D721Med (cell line): ENCODE results near the gene ASPDH.
"Not testable (repeated sequence)": the region's sequence is repeated elsewhere in the genome, so short reads cannot be mapped to it uniquely, and the experiment has no call there.

Experiments
- DNase-seq: peaks from one replicate; pipeline ENCODE4 v3.0.0; 2011; ENCODE audit warnings: low spot score; ENCODE audit not compliant: insufficient read length
- FAIRE-seq: peaks from 2 replicates; lab custom pipeline; 2011; peaks lifted over from hg19 to GRCh38; lab: Jason Lieb, UNC
- TF ChIP-seq, protein P1 (sequence below): IDR thresholded peaks from 2 replicates; pipeline ENCODE4 v1.5.1; 2012; ENCODE audit warnings: mild to moderate bottlenecking, control low read depth; ENCODE audit not compliant: insufficient read depth; ENCODE audit errors: missing control alignments

ASPDH gene

DNA sequence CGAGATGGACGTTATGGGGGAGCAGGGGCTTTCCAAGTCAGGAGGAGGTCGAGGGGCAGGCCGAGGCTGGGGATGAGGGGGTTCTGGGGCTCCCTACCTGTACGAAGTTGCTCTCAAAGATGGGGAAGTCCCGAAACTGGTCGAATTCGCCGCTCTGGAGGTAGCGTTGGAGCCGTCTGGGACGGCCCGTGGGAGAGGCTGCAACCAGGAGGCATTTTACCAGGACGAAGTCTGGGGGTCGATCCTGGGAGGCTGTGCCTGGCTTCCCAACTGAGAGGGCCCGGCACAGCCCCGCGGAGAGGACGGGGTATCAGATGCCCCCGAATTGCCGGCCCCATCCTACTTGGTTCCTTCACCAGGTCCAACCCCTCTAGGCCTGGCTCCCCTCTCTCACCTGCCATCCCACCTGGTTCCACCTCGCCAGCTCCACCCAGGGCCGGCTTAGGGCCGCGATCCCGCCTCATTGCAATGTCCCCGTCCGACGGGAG, 37.9 kb downstream of the ASPDH start:
- DNase-seq (no peak), FAIRE-seq (no peak)
- TF ChIP-seq, protein P1, sequence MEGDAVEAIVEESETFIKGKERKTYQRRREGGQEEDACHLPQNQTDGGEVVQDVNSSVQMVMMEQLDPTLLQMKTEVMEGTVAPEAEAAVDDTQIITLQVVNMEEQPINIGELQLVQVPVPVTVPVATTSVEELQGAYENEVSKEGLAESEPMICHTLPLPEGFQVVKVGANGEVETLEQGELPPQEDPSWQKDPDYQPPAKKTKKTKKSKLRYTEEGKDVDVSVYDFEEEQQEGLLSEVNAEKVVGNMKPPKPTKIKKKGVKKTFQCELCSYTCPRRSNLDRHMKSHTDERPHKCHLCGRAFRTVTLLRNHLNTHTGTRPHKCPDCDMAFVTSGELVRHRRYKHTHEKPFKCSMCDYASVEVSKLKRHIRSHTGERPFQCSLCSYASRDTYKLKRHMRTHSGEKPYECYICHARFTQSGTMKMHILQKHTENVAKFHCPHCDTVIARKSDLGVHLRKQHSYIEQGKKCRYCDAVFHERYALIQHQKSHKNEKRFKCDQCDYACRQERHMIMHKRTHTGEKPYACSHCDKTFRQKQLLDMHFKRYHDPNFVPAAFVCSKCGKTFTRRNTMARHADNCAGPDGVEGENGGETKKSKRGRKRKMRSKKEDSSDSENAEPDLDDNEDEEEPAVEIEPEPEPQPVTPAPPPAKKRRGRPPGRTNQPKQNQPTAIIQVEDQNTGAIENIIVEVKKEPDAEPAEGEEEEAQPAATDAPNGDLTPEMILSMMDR: no peak

DNA sequence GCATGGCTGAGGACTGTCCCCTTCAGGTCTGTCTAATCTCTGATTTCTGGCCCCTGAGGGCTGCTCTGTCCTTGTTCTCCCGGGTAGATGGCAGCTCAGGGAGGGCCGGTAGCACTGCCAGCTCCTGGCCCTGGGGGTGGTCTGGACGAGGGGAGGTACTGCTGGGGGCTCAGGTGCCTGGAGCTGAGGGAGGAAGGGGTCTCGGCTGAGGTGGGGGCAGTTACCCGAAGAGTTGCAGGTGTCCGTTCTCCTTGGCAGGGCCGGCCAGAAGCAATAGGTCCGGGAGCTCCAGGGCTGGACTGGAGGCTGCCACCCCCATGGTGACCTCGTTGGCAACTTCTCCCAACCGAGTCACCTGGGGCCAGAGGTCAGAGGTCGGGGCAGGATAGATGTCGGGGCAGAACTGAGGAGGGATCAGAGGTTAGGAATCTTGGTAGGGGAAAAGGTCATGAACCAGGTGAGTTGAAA, 38.6 kb downstream of the ASPDH start:
- TF ChIP-seq, protein P1: no peak
- FAIRE-seq (no peak), DNase-seq (no peak)

DNA sequence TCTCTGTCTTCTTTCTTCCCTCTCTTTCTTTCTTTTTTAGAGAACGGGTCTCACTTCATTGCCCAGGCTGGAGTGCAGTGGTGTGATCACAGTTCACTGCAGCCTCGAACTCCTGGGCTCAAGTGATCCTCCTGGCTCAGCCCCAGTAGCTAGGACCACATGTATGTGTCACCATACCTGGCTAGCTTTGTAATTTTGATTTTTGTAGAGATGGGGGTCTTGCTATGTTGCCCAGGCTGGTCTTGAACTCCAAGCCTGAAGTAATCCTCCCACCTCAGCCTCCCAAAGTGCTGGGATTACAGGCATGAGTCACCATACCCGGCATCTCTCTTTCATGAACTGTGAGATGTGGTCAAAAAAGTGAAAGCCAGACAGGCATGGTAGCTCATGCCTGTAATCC, 40.4 kb downstream of the ASPDH start:
- not testable (repeated sequence) for FAIRE-seq, DNase-seq

DNA sequence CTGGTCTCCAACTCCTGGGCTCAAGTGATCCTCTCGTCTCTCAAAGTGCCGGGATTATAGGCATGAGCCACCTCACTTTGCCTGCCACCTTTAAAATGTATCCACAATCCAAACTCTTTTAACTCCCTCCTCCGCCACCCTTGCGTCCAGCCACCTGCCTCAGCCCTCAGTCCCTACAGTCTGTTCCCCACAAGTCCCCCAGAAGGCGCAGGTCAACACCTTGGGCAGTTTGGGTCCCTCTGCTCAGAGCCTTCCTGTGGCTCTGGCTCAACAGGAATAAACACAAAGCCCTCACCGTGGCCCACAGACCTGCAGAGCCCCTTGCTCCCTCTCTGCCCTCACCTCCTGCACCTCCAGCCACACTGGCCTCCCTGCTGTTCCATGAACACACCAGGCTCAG, 44.9 kb downstream of the ASPDH start:
- no peak for FAIRE-seq
- TF ChIP-seq, protein P1: no peak
- no peak for DNase-seq

DNA sequence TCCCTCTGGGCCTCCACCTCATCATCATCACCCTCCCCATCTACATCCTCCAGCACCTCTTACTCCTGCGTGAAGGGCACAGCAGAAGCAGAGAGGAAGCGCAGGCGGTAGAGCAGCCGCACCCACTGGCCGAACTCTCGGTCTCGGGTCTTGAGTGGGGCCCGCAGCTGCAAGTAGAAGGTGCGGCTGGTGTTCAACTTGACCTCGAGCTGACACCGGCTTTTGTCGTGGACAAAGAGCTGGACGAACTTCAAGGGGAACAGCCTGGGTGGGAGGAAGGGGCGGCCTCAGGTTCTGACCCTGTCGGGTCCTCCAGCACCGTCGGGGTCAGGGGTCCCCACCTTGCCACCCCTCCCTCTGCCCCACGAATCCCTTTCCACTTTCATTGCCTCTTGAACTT, 46.1 kb downstream of the ASPDH start:
- FAIRE-seq: no peak
- DNase-seq: no peak
- TF ChIP-seq, protein P1: no peak

DNA sequence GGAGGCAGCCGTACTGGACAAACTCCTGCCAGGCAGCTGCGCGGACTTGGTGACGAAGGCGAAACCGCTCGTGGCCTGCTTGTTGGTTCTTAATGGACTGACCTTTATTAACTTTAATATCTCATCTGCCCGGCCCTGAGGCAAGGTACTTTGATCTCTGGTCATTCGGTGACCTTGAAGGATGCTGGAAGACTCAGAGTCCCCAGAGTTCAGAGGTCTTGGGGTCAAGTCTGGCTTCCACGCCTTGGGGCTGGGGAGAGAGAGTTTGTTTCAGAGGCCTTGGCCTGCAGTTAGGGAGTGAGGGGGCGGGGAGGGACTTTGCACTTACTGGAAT, 47.0 kb downstream of the ASPDH start:
- FAIRE-seq (no peak), DNase-seq (no peak)
- TF ChIP-seq, protein P1: no peak

DNA sequence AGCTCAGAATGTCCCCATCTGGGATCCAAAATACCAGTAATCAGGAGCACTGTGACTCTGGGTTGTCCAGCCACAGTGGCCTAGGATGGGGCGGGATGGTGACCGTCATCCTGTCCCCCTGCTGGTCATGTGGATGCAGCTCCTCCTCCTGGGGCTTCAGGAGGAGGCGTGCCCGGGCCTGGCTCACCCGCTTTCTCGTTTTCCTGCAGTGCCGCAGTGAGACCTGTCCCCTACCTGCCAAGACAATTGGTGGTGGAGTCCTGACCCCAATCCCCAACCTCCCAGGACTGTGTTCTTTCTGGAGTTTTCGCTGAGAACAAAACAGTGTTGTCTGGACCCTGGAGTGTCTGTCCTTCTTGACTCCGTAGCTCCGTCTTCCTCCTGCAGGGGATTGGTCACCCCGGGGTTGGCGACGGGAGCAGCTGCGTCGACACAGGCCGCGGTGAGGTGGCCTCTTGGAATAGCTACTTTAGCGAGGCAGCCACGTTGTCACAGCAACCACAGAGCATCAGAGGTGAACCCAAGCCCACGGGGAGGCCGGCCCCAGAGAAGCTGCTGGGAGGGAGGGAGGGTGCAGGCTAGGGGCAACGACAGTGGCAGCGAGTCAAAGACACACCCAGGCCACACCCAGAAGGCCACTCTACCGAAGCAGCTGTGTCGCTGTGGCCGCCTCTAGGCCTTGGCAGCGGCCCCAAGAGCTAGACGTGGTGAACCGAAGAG, 47.6 kb downstream of the ASPDH start:
- FAIRE-seq: no peak

More for the DNA sequence above, 47.6 kb downstream of the ASPDH start:
- no peak for DNase-seq
- TF ChIP-seq, protein P1: no peak
